Lung (tissue), 12 donors: Measurements from ENCODE around the gene OTUD3. TPM values are rescaled to one million over a fixed set of nuclear protein-coding genes. Genes with fewer than 3 reads are reported as not detected.
"Not testable (repeated sequence)": the region's sequence is repeated elsewhere in the genome, so short reads cannot be mapped to it uniquely, and the experiment has no call there.

Experiments used
- ATAC-seq: fragments of 200-7000 bp; cut with Tn5 transposase; one replicate; pipeline ENCODE4 v1.9.1; 2020; ENCODE audit warnings: moderate number of reproducible peaks; ENCODE audit not compliant: insufficient read depth, low FRiP score
- DNase-seq, 3 donors: peaks; one replicate each; pipeline ENCODE4 v3.0.0-alpha.2; 2013 to 2017
- H3K27ac ChIP-seq, 2 donors: one replicate each; pipeline ENCODE4 v1.5.1; 2013; ENCODE audit warnings: mild to moderate bottlenecking in 2 of 2, moderate library complexity in 2 of 2, control low read depth in 1 of 2, inconsistent platforms in 1 of 2, low read depth in 1 of 2, low read length in 1 of 2
- H3K27me3 ChIP-seq, 3 donors: one replicate each; pipeline ENCODE4 v1.5.1; 2013; ENCODE audit warnings: low read length in 2 of 3; ENCODE audit not compliant: control insufficient read depth in 3 of 3, insufficient read depth in 3 of 3
- H3K36me3 ChIP-seq, 4 donors: one replicate each; pipeline ENCODE4 v1.5.1; 2013; ENCODE audit warnings: low read length in 4 of 4, mild to moderate bottlenecking in 1 of 4, moderate library complexity in 1 of 4; ENCODE audit not compliant: control insufficient read depth in 4 of 4, insufficient read depth in 4 of 4
- H3K4me1 ChIP-seq, 5 donors: one replicate each; pipeline ENCODE4 v1.5.1; 2013; ENCODE audit warnings: low read length in 5 of 5, mild to moderate bottlenecking in 2 of 5, moderate library complexity in 1 of 5; ENCODE audit not compliant: control insufficient read depth in 5 of 5, insufficient read depth in 5 of 5
- H3K4me3 ChIP-seq: one replicate; pipeline ENCODE4 v1.5.1; 2013; ENCODE audit warnings: mild to moderate bottlenecking, control low read depth, moderate library complexity
- H3K9ac ChIP-seq, 2 donors: one replicate each; pipeline ENCODE4 v1.5.1; 2013; ENCODE audit warnings: low read length in 2 of 2, control low read depth in 1 of 2; ENCODE audit not compliant: insufficient read depth in 1 of 2
- H3K9me3 ChIP-seq, 4 donors: one replicate each; pipeline ENCODE4 v1.5.1; 2013; ENCODE audit warnings: low read length in 3 of 4, mild to moderate bottlenecking in 1 of 4, moderate library complexity in 1 of 4; ENCODE audit not compliant: control insufficient read depth in 4 of 4, insufficient read depth in 3 of 4
- WGBS, 2 donors: extraction: QIAGEN DNeasy Blood & Tissue Kit; methylation state at CpG; one replicate each; pipeline ENCODE4 v1.1.7; 2013; 5-methylcytosine and 5-hydroxymethylcytosine counted together
- polyA plus RNA-seq, 2 donors: library from polyadenylated mRNA; stranded (reverse); fragments of 200-250 nt; gene quantifications; one replicate each; pipeline ENCODE4 v1.2.1, GENCODE V29; 2013
- total RNA-seq, 2 donors: library from RNA; depleted of rRNA in 1 of 2; stranded (reverse); fragments of >200 nt in 1 of 2; gene quantifications; one replicate each; pipeline ENCODE4 v1.2.1, GENCODE V29; 2014 to 2021
- TF ChIP-seq, protein P1 (sequence below): IDR thresholded peaks from 2 replicates; pipeline ENCODE4 v1.5.1; 2012; ENCODE audit warnings: mild to moderate bottlenecking; ENCODE audit errors: control extremely low read depth, extremely low read depth
- donor health status: control.
- donor health status: control.
- donor health status: Bipolar disorder and iron deficiency.
- donor health status: healthy.
- donor health status: DM: yes; HTN: yes; CAD: no.

OTUD3 gene
- total and polyA plus RNA-seq, 4 donors = 1.7 to 8.6 (median 6.7) TPM

DNA sequence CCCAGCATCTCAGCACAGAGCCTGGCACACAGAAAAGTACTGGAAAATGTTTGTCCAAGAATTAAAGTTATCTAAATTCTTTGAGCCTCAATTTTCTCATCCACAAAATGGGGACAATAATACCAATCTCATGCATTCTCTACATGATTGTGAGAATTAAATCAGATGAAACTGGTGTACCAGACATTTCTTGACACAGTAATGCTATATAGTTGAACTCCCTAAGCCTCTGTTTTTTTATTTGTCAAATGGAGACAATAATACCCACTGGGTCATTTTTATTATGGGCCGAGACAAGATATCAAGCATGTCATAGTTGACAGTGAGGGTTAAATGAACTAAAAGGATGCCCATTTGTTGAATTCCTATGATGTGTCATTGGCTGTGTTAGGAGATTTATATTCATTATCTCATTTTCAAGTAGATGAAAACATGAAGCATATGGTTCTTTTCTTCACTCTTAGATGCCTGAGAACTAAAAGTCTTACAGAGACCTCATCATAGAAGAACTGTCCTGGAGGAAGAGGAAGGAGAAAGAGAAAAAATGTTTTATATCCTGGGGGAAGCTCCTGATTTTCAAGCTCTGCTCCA, 17.5 kb upstream of the OTUD3 start:
- no peak overlapping the region for H3K27ac ChIP-seq
- no peaks in the 10 kb centered on the region for H3K4me1 ChIP-seq
- WGBS, 2 donors = 77 to 96% methylated on average over 1 of the region's 1 CpG
- ATAC-seq = no peak
- TF ChIP-seq, protein P1, sequence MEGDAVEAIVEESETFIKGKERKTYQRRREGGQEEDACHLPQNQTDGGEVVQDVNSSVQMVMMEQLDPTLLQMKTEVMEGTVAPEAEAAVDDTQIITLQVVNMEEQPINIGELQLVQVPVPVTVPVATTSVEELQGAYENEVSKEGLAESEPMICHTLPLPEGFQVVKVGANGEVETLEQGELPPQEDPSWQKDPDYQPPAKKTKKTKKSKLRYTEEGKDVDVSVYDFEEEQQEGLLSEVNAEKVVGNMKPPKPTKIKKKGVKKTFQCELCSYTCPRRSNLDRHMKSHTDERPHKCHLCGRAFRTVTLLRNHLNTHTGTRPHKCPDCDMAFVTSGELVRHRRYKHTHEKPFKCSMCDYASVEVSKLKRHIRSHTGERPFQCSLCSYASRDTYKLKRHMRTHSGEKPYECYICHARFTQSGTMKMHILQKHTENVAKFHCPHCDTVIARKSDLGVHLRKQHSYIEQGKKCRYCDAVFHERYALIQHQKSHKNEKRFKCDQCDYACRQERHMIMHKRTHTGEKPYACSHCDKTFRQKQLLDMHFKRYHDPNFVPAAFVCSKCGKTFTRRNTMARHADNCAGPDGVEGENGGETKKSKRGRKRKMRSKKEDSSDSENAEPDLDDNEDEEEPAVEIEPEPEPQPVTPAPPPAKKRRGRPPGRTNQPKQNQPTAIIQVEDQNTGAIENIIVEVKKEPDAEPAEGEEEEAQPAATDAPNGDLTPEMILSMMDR = no peak
- H3K4me3 ChIP-seq = no peak overlapping the region
- no peak for DNase-seq
- peaks cover 0 to 3% (median 0%) of the 10 kb centered on the region in 3 donors for H3K27me3 ChIP-seq
- H3K9ac ChIP-seq = no peak overlapping the region
- H3K36me3 ChIP-seq = no peaks in the 10 kb centered on the region
- peaks cover 0 to 8% (median 1%) of the 10 kb centered on the region in 4 donors for H3K9me3 ChIP-seq

DNA sequence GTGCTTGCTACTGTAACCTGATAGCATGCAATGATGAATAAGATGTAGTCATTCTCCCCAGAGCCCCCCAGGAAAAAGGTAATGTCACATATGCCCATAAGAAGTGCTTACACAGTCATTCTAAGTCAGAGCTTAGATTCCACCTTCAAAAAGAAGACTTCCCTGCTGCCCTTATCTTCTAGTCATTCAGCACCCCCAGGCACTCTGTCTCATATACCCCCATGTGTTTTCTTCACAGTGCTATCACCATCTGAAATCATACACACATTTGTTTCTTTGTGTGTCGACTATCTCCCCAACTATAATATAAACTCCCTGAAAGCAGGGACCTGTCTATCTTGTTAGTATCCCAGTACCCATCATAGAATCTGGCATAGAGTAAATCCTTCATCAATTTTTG, 16.2 kb upstream of the OTUD3 start:
- Histone ChIP-seq H3K9me3 (peaks cover 0 to 8% (median 1%) of the 10 kb centered on the region in 4 donors), H3K4me1 (no peaks in the 10 kb centered on the region), H3K27me3 (no peaks in the 10 kb centered on the region), H3K4me3 (no peak overlapping the region), H3K9ac (no peak overlapping the region), H3K27ac (no peak overlapping the region), H3K36me3 (no peaks in the 10 kb centered on the region)
- TF ChIP-seq, protein P1 = no peak
- no peak for DNase-seq
- ATAC-seq = no peak
- WGBS, 2 donors = 72 to 82% methylated on average over 1 of the region's 1 CpG

DNA sequence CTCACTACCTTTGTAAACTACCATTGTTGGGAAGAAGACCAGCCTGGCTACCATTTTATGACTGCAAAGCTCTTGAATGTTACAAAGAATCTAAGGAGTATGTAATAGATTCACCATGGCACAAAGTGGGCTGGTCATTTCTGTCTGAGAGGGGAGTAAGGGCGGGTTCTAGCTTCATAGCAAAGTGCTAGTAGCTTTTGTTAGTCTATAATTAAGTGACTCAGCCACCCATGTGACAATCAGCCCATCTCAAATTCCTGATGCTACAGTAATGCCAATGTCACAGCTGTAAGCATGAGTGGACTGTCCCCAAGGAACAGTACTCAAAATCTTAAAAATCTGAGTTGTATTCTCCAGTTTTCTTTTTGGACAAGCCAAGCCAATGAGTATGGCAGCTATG, 15.4 kb upstream of the OTUD3 start:
- Histone ChIP-seq H3K36me3 (no peaks in the 10 kb centered on the region), H3K9ac (no peak overlapping the region), H3K27ac (no peak overlapping the region), H3K9me3 (peaks cover 0 to 8% (median 1%) of the 10 kb centered on the region in 4 donors), H3K4me1 (no peaks in the 10 kb centered on the region), H3K27me3 (no peaks in the 10 kb centered on the region), H3K4me3 (no peak overlapping the region)
- TF ChIP-seq, protein P1 = no peak
- 43 to 57% methylated on average over 1 of the region's 1 CpG for WGBS, 2 donors
- ATAC-seq (no peak), DNase-seq (no peak)

DNA sequence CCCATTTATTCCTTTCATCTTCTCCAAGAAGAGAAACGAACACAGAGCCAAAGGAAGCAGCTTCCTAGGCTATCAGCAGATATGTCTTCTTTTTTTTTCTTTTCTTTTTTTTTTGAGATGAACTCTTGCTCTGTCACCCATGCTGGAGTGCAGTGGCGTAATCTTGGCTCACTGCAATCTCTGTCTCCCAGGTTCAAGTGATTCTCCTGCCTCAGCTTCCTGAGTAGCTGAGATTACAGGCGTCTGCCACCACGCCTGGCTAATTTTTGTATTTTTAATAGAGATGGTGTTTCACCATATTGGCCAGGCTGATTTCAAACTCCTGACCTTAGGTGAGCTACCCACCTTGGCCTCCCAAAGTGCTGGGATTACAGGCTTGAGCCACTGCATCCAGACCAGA, 13.6 kb upstream of the OTUD3 start:
- H3K27ac ChIP-seq, H3K9me3 ChIP-seq, DNase-seq, H3K9ac ChIP-seq, ATAC-seq, H3K4me3 ChIP-seq, H3K36me3 ChIP-seq, H3K27me3 ChIP-seq, H3K4me1 ChIP-seq: not testable (repeated sequence)
- 59 to 62% methylated on average over 4 of the region's 4 CpGs for WGBS, 2 donors

DNA sequence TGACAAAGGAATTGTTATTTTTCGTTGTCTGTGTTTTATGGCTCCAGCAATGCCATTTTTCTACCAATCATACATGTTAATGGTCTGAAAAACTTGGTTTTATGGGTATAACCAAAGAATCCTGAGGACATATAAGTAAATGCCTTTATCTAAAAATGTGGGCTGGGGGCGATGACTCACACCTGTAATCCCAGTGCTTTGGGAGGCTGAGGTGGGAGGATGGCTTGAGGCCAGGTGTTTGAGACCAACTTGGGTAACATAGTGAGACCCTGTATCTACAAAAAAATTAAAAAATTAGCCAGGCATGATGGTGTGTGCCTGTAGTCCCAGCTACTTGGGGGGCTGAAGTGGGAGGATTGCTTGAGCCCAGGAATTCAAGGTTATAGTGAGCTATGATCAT, 12.7 kb upstream of the OTUD3 start:
- H3K27ac ChIP-seq, H3K27me3 ChIP-seq, H3K36me3 ChIP-seq, DNase-seq, H3K9ac ChIP-seq, H3K4me3 ChIP-seq, H3K9me3 ChIP-seq, H3K4me1 ChIP-seq, ATAC-seq: not testable (repeated sequence)
- WGBS, 2 donors = 78 to 91% methylated on average over 2 of the region's 2 CpGs
